Liver (tissue), 3 donors: ENCODE data around the gene KMT2E.

Source experiments
- RXRA ChIP-seq, 2 donors: IDR thresholded peaks; 2 replicates each; pipeline ENCODE4 v1.6.1; 2017 to 2018; ENCODE audit warnings: antibody characterized with exemption in 2 of 2, mild to moderate bottlenecking in 1 of 2
- TAF1 ChIP-seq: conservative IDR thresholded peaks from 2 replicates; pipeline ENCODE4 v1.6.1; 2016; ENCODE audit warnings: antibody characterized with exemption, mild to moderate bottlenecking
- TF ChIP-seq, protein P1 (sequence below): fragments of 150-350 bp; IDR thresholded peaks from 2 replicates; pipeline ENCODE4 v1.5.1; 2017; ENCODE audit warnings: improper control_type of control experiment, low read depth, low read length; ENCODE audit not compliant: missing input control
- TF ChIP-seq, protein P2 (sequence below): IDR thresholded peaks from 2 replicates; pipeline ENCODE4 v1.6.1; 2016; ENCODE audit warnings: antibody characterized with exemption
- TF ChIP-seq, protein P3 (sequence below): IDR thresholded peaks from 2 replicates; pipeline ENCODE4 v1.6.1; 2016; ENCODE audit warnings: antibody characterized with exemption
- TF ChIP-seq, protein P4 (sequence below): IDR thresholded peaks from 2 replicates; pipeline ENCODE4 v1.6.1; 2016; ENCODE audit warnings: antibody characterized with exemption, mild to moderate bottlenecking
- donor health status: healthy.
- donor health status: healthy.

DNA sequence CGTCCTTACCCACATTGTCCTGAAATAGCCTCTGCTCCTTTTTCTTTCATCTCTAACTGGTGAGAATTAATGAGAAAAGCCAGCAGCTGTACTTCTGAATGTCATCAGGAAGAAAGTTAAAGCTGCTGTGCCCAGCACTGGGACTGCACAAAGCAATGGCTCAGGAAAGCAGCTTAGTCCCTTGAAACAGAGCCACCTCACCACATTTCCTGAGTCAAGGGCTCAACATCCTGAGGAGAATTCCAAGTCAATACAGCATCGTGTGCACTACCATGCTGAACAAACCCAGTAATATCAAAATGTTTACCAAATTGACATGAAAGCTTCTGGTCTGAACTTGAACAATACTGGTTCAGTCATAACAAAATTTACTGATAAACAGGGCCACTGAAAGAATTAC is 140.1 kb downstream of the KMT2E start:
- TF ChIP-seq, protein P1, sequence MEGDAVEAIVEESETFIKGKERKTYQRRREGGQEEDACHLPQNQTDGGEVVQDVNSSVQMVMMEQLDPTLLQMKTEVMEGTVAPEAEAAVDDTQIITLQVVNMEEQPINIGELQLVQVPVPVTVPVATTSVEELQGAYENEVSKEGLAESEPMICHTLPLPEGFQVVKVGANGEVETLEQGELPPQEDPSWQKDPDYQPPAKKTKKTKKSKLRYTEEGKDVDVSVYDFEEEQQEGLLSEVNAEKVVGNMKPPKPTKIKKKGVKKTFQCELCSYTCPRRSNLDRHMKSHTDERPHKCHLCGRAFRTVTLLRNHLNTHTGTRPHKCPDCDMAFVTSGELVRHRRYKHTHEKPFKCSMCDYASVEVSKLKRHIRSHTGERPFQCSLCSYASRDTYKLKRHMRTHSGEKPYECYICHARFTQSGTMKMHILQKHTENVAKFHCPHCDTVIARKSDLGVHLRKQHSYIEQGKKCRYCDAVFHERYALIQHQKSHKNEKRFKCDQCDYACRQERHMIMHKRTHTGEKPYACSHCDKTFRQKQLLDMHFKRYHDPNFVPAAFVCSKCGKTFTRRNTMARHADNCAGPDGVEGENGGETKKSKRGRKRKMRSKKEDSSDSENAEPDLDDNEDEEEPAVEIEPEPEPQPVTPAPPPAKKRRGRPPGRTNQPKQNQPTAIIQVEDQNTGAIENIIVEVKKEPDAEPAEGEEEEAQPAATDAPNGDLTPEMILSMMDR: no peak
- TF ChIP-seq, protein P2, sequence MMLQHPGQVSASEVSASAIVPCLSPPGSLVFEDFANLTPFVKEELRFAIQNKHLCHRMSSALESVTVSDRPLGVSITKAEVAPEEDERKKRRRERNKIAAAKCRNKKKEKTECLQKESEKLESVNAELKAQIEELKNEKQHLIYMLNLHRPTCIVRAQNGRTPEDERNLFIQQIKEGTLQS: no peak
- TF ChIP-seq, protein P3, sequence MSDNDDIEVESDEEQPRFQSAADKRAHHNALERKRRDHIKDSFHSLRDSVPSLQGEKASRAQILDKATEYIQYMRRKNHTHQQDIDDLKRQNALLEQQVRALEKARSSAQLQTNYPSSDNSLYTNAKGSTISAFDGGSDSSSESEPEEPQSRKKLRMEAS: no peak
- TF ChIP-seq, protein P4, sequence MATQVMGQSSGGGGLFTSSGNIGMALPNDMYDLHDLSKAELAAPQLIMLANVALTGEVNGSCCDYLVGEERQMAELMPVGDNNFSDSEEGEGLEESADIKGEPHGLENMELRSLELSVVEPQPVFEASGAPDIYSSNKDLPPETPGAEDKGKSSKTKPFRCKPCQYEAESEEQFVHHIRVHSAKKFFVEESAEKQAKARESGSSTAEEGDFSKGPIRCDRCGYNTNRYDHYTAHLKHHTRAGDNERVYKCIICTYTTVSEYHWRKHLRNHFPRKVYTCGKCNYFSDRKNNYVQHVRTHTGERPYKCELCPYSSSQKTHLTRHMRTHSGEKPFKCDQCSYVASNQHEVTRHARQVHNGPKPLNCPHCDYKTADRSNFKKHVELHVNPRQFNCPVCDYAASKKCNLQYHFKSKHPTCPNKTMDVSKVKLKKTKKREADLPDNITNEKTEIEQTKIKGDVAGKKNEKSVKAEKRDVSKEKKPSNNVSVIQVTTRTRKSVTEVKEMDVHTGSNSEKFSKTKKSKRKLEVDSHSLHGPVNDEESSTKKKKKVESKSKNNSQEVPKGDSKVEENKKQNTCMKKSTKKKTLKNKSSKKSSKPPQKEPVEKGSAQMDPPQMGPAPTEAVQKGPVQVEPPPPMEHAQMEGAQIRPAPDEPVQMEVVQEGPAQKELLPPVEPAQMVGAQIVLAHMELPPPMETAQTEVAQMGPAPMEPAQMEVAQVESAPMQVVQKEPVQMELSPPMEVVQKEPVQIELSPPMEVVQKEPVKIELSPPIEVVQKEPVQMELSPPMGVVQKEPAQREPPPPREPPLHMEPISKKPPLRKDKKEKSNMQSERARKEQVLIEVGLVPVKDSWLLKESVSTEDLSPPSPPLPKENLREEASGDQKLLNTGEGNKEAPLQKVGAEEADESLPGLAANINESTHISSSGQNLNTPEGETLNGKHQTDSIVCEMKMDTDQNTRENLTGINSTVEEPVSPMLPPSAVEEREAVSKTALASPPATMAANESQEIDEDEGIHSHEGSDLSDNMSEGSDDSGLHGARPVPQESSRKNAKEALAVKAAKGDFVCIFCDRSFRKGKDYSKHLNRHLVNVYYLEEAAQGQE: no peak
- TF ChIP-seq RXRA (IDR thresholded peaks at IDR 0.05): no peak
- TF ChIP-seq TAF1: no peak
